Measurements from ENCODE around the gene GRAP2.

The GRAP2 gene

DNA sequence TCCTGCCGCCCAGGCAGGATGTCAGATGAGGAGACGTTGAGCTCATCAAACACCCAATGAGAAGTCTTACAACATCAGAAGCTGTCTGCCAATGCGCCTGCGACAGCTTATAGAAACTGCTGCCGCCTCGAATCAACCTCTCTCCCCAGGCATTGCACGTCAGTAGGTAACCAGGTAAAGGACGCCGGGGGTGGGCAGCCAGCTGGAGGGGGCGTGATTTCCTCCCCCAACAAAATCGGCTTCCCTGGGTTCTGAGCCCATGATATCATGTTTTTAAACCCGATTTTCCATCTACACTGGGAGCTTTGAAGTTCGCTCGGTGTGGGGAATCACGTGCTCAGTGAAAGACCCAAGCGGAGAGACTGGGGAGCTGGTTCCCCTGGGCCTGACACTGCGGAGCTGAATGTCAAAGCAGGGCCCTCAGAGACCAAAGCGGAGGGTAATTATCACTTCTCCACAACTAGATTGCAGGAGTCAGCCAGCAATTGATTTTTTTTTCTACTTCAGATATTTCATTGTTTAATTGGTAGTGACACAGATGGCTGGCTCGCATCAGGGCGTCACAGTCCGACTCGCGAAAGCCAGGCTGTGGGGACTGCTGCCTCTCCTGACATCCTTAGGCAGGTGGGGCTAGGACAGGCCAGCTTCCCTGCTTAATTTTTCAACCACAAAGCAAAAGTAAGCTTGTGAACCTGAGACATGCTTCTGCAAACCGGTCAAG is 109.2 kb downstream of the GRAP2 start:
- DNase-seq (ENCODE audit: low read depth in 3 of 3): no peak

DNA sequence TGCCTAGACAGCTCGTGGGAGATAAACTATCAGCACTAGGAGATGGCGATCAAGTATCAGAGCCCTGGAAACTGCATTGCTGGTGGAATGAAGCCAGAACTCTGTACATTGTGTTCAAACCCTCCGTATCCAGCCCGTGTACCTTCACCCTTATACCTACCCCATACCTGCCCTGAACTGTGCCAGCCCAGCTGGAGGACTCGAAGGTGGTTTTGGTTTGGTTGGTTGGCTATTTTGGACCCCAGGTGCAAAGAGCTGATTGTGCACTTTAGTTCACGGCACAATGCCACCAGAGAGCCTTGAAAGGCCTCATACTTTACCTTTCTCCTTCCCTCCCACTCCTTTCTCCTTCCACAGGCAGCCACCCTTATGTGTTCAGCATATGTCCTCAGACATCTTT is 109.9 kb downstream of the GRAP2 start:
- DNase-seq (ENCODE audit: low read depth in 3 of 3): no peak

DNA sequence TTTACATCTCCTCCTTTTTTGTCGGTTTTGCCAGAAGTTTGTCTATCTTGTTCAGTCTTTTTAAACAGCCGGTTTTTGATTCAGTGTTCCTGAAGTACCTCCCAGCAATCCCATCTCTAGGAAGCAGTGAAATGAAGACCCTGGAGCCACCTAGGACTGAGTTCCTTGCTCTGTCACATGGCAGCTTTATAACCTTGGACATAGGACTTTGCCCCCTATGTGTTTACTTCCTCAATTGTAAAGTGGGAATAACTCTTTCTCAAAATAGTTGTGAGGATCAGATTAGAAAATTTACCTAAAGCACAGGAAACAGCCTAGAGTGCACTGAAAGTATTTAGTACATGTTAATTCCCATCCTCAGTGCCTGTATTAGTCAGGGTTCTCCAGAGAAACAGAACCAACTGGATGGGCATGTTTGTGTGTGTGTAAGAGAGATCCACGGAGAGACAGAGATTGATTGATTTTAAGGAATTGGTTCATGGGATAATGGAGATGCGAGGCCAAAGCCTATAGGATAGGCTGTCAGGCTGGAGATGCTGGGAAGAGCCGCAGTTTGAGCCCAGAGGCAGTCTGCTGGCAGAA is 113.9 kb downstream of the GRAP2 start:
- no peak for DNase-seq (ENCODE audit: low read depth in 3 of 3)

DNA sequence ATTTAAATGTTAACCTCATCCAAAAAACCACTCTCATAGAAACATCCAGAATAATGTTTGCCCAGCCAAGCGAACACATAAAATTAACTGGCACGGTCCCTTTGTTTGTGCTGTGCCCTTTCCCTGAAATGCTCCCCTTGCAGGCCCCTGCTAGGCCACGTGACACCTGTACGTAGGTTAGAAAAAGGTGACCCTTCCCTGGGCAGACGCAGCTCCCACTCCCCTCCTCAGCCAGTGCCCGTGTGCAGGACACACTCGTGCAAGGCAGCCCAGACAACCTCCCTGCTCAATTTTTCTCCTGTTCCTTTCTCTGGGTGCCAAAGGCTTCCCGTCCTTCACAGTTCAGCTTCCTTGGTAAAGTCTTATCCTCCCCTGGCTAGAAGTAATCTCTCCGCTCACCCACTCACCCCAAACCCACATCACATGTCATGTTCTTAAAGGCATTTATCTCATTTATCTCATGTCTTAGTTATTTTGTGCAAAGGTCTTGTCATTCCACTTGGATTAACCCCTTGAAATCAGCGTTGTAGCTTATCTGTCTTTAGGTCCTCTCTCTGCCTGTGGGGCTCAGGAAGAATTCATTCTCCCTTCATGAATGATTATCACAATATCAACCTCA is 114.6 kb downstream of the GRAP2 start:
- DNase-seq (ENCODE audit: low read depth in 3 of 3): no peak

DNA sequence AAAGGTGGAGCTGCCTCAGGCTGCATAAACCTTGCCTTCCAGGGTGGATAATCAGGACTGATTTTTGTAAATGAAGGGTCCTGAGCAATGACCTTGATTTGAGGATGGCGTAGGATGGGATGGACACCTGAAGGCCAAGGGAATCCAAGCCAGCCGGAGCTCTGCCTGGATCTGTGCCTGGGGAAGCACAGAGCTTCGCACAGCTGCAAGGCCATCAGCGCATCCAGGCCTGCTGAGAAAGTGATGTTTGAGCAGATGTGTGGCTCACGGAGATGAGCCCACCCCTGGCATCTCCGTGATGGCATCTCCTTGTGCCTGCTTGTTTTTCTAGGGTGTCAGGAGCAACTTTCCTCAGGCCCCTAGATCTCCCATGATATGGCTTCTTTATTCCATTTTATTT is 117.2 kb downstream of the GRAP2 start:
- DNase-seq (ENCODE audit: low read depth in 3 of 3): no peak

DNA sequence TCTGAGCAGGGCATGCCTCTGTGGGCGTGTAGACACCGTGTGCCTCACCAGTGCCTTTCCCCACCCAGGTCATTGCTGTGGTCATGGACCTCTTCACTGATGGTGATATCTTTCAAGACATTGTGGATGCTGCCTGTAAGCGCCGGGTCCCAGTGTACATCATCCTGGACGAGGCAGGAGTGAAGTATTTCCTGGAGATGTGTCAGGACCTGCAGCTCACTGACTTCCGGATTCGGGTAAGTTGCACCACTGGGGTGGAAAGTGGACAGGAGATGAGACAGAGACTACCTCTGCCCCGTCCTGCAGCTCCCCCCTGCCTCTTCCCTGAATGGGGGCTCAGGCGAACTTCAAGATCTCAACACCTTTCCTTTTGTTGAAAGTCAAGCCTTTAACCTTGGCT is 118.2 kb downstream of the GRAP2 start:
- DNase-seq (ENCODE audit: low read depth in 3 of 3): no peak

GRCh38 chr22:40020956-40021355 is 120.1 kb downstream of the GRAP2 start:
- DNase-seq (ENCODE audit: low read depth in 3 of 3): no peak

GRCh38 chr22:40021401-40022000 is 120.6 kb downstream of the GRAP2 start:
- no peak for DNase-seq (ENCODE audit: low read depth in 3 of 3)

GRCh38 chr22:40022536-40023240 is 121.8 kb downstream of the GRAP2 start:
- no peak for DNase-seq (ENCODE audit: low read depth in 3 of 3)

All from stimulated activated CD4-positive, alpha-beta T cell treated with anti-CD3 and anti-CD28 coated beads, TNF-alpha, amount 100 ng/mL, for 4 hours (primary cell).